GM21447 (cell line): Measurements from ENCODE around the gene CHRND.

Source experiments
- ATAC-seq: cut with Tn5 transposase; IDR thresholded peaks from one replicate; pipeline ENCODE4 v1.9.1; 2021; ENCODE audit not compliant: unreplicated experiment

Gene CHRND

GRCh38 chr2:232502911-232503808 lies 22.8 kb upstream of the CHRND start:
- no peak for ATAC-seq

- ATAC-seq: no peak
Measured at GRCh38 chr2:232503809-232504323, 22.1 kb upstream of the CHRND start.

GRCh38 chr2:232504438-232504837 lies 21.5 kb upstream of the CHRND start:
- ATAC-seq: no peak

- no peak for ATAC-seq
Measured at GRCh38 chr2:232505856-232506255, 20.1 kb upstream of the CHRND start.

- ATAC-seq: no peak
Measured at GRCh38 chr2:232506709-232507108, 19.3 kb upstream of the CHRND start.

- no peak for ATAC-seq
Measured at GRCh38 chr2:232508251-232508650, 17.7 kb upstream of the CHRND start.

GRCh38 chr2:232511336-232511890 lies 14.5 kb upstream of the CHRND start:
- no peak for ATAC-seq

GRCh38 chr2:232512602-232513001 lies 13.4 kb upstream of the CHRND start:
- ATAC-seq: no peak

GRCh38 chr2:232513353-232513752 lies 12.6 kb upstream of the CHRND start:
- no peak for ATAC-seq

GRCh38 chr2:232515639-232516038 lies 10.3 kb upstream of the CHRND start:
- no peak for ATAC-seq

- ATAC-seq: no peak
Measured at GRCh38 chr2:232516551-232516950, 9.4 kb upstream of the CHRND start.

- no peak for ATAC-seq
Measured at GRCh38 chr2:232518844-232519243, 7.1 kb upstream of the CHRND start.

- ATAC-seq: no peak
Measured at GRCh38 chr2:232519581-232520438, 6.2 kb upstream of the CHRND start, which contains the start of gene PRSS56. Gene PRSS56, plus strand, starts transcription at chr2:232520388. Its CDS starts 211 bp downstream, at chr2:232520599.

GRCh38 chr2:232520489-232520888 lies 5.5 kb upstream of the CHRND start:
- ATAC-seq: no peak

GRCh38 chr2:232521098-232521497 lies 4.9 kb upstream of the CHRND start:
- no peak for ATAC-seq

GRCh38 chr2:232521959-232522622 lies 3.9 kb upstream of the CHRND start:
- ATAC-seq: no peak

GRCh38 chr2:232522623-232523401 lies 3.1 kb upstream of the CHRND start:
- no peak for ATAC-seq

GRCh38 chr2:232523402-232523681 lies 2.6 kb upstream of the CHRND start:
- ATAC-seq: no peak

GRCh38 chr2:232523682-232524597 lies 2.0 kb upstream of the CHRND start:
- ATAC-seq: no peak
